Keratinocyte (primary cell): ENCODE results near the gene CDKAL1. TPM values are rescaled to one million over a fixed set of nuclear protein-coding genes. Genes with fewer than 3 reads are reported as not detected.

Source experiments
- DNase-seq: peaks from one replicate; pipeline ENCODE4 v3.0.0-alpha.2; 2011; ENCODE audit warnings: low read depth, missing footprints, low spot score
- FAIRE-seq: peaks from 2 replicates; lab custom pipeline; 2011; peaks lifted over from hg19 to GRCh38; lab: Jason Lieb, UNC
- H2AFZ ChIP-seq: 2 replicates; pipeline ENCODE4 v1.6.0; 2012; ENCODE audit warnings: low read length, control low read depth, inconsistent platforms; ENCODE audit not compliant: control insufficient read depth
- H3K27ac ChIP-seq: 2 replicates; pipeline ENCODE4 v1.5.1; 2011; ENCODE audit warnings: low read length; ENCODE audit not compliant: control insufficient read depth, insufficient read depth
- H3K27me3 ChIP-seq: 3 replicates; pipeline ENCODE4 v1.6.0; 2011; ENCODE audit warnings: low read length; ENCODE audit not compliant: control insufficient read depth, insufficient read depth; ENCODE audit errors: extremely low read depth
- H3K36me3 ChIP-seq, 2 experiments: 2 replicates in 1 of 2; 3 replicates in 1 of 2; pipeline ENCODE4 v1.5.1; 2011; ENCODE audit warnings: low read length in 2 of 2, mild to moderate bottlenecking in 1 of 2; ENCODE audit not compliant: control insufficient read depth in 2 of 2, insufficient read depth in 2 of 2; ENCODE audit errors: extremely low read depth in 1 of 2
- H3K4me1 ChIP-seq: 3 replicates; pipeline ENCODE4 v1.5.1; 2011; ENCODE audit warnings: low read length; ENCODE audit not compliant: control insufficient read depth, insufficient read depth; ENCODE audit errors: extremely low read depth
- H3K4me2 ChIP-seq: 3 replicates; pipeline ENCODE4 v1.6.0; 2011; ENCODE audit warnings: low read depth, low read length; ENCODE audit not compliant: control insufficient read depth, insufficient read depth; ENCODE audit errors: extremely low read depth
- H3K4me3 ChIP-seq, 3 experiments: fragments of 200-600 bp in 1 of 3; sonication (generic) in 1 of 3; 2 replicates in 2 of 3; 3 replicates in 1 of 3; pipeline ENCODE4 v1.5.1; 2011 to 2016; ENCODE audit warnings: low read length in 3 of 3, mild to moderate bottlenecking in 3 of 3, control low read depth in 2 of 3, inconsistent platforms in 1 of 3, low read depth in 1 of 3, mixed read lengths in 1 of 3, mixed run types in 1 of 3, moderate library complexity in 1 of 3; ENCODE audit not compliant: control insufficient read depth in 2 of 3, insufficient read depth in 2 of 3; ENCODE audit errors: extremely low read depth in 1 of 3
- H3K79me2 ChIP-seq: 2 replicates; pipeline ENCODE4 v1.6.0; 2012; ENCODE audit warnings: low read length; ENCODE audit not compliant: control insufficient read depth, insufficient read depth
- H3K9ac ChIP-seq: 3 replicates; pipeline ENCODE4 v1.6.0; 2011; ENCODE audit warnings: low read length; ENCODE audit not compliant: control insufficient read depth, insufficient read depth; ENCODE audit errors: extremely low read depth
- H3K9me1 ChIP-seq: 3 replicates; pipeline ENCODE4 v1.6.0; 2011; ENCODE audit warnings: low read length; ENCODE audit not compliant: control insufficient read depth, insufficient read depth; ENCODE audit errors: extremely low read depth
- H3K9me3 ChIP-seq: 2 replicates; pipeline ENCODE4 v1.5.1; 2012; ENCODE audit warnings: low read depth, low read length; ENCODE audit not compliant: control insufficient read depth
- H4K20me1 ChIP-seq: 3 replicates; pipeline ENCODE4 v1.6.0; 2011; ENCODE audit warnings: low read length; ENCODE audit not compliant: control insufficient read depth, insufficient read depth; ENCODE audit errors: extremely low read depth
- EZH2 ChIP-seq: IDR thresholded peaks from one replicate; pipeline ENCODE4 v1.6.1; 2012; ENCODE audit warnings: inconsistent platforms, mild to moderate bottlenecking, low read length, moderate library complexity
- dilution Hi-C: fragments of 300-500 bp; cut with MboI; formaldehyde crosslinking; loops from one replicate; pipeline ENCODE4 v1.7.0; 2020; ENCODE audit warnings: low sequenced_read_pairs; ENCODE audit not compliant: extremely low pct_ligation_motif_present
- polyA plus RNA-seq, 5 experiments: library from polyadenylated mRNA; depleted of rRNA in 3 of 5; stranded (reverse) in 3 of 5; stranded (forward) in 1 of 5; unstranded in 1 of 5; fragments of >200 nt; gene quantifications; 1 replicate in 1 of 5; 2 replicates in 3 of 5; 3 replicates in 1 of 5; pipeline versions ENCODE4 v1.2.1 to v1.2.3, GENCODE V29; 2011 to 2012; ENCODE audit warnings: missing spikeins in 2 of 5, low read depth in 1 of 5, low replicate concordance in 1 of 5
- TF ChIP-seq, protein P1 (sequence below), 3 experiments: IDR thresholded peaks in 1 of 3; conservative IDR thresholded peaks in 1 of 3; optimal IDR thresholded peaks in 1 of 3; 2 replicates in 2 of 3; 3 replicates in 1 of 3; pipeline versions ENCODE3 to v1.5.1; 2011; ENCODE audit warnings: low read length in 3 of 3, mild to moderate bottlenecking in 3 of 3, moderate library complexity in 2 of 3, control low read depth in 1 of 3, inconsistent platforms in 1 of 3; ENCODE audit not compliant: insufficient read depth in 2 of 3; ENCODE audit errors: extremely low read depth in 1 of 3

CDKAL1 gene
- polyA plus RNA-seq, 1 donor (not counting 4 experiments of a cell fraction or from before 2014, with no cell fraction given) = 5.6 TPM

GRCh38 chr6:20688710-20689500 is 154.6 kb downstream of the CDKAL1 start:
- Histone ChIP-seq H2AFZ (no peak overlapping the region), H3K9ac (no peak overlapping the region), H3K9me3 (no peaks in the 10 kb centered on the region), H3K36me3 (no peaks in the 10 kb centered on the region), H3K9me1 (no peaks in the 10 kb centered on the region), H3K4me3 (no peak overlapping the region), H3K27me3 (no peaks in the 10 kb centered on the region), H3K79me2 (no peaks in the 10 kb centered on the region), H3K4me2 (no peak overlapping the region), H3K27ac (no peak overlapping the region), H3K4me1 (peaks cover 8% of the 10 kb centered on the region), H4K20me1 (no peaks in the 10 kb centered on the region)
- TF ChIP-seq, protein P1, sequence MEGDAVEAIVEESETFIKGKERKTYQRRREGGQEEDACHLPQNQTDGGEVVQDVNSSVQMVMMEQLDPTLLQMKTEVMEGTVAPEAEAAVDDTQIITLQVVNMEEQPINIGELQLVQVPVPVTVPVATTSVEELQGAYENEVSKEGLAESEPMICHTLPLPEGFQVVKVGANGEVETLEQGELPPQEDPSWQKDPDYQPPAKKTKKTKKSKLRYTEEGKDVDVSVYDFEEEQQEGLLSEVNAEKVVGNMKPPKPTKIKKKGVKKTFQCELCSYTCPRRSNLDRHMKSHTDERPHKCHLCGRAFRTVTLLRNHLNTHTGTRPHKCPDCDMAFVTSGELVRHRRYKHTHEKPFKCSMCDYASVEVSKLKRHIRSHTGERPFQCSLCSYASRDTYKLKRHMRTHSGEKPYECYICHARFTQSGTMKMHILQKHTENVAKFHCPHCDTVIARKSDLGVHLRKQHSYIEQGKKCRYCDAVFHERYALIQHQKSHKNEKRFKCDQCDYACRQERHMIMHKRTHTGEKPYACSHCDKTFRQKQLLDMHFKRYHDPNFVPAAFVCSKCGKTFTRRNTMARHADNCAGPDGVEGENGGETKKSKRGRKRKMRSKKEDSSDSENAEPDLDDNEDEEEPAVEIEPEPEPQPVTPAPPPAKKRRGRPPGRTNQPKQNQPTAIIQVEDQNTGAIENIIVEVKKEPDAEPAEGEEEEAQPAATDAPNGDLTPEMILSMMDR (optimal IDR thresholded peaks at IDR 0.05 in 1 of 3, IDR thresholded peaks at IDR 0.05 in 1 of 3, conservative IDR thresholded peaks at IDR 0.05 in 1 of 3; ENCODE audit: extremely low read depth in 1 of 3, insufficient read depth in 2 of 3, low read length in 3 of 3) = no peak
- no peak for TF ChIP-seq EZH2
- FAIRE-seq (no peak), DNase-seq (no peak)
- dilution Hi-C loops = no loop called here

DNA sequence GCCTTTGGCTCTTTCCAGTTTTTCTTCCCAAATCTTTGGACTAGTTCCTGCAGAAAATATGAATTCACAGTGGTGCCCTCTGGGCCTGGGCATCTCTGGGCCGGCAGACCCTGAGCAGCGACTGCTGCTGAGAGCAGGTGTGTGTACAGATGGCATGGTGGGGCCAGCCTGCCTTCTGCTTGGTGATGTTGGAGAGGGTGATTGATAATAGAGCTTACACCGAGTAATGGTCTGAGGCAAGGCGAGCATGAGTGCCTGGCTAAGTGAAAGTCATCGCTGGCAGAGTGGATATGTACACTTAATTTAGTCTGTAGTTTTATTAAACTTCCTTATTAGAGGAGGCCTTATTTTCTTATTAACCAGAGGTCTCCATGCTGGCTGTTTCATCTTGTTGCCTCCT is 156.9 kb downstream of the CDKAL1 start:
- Histone ChIP-seq H3K9ac (no peak overlapping the region), H3K4me2 (no peak overlapping the region), H3K4me3 (no peak overlapping the region), H3K9me1 (no peaks in the 10 kb centered on the region), H3K27ac (no peak overlapping the region), H3K4me1 (peaks cover 8% of the 10 kb centered on the region), H3K9me3 (no peaks in the 10 kb centered on the region), H3K36me3 (no peaks in the 10 kb centered on the region), H3K27me3 (no peaks in the 10 kb centered on the region), H3K79me2 (no peaks in the 10 kb centered on the region), H4K20me1 (no peaks in the 10 kb centered on the region), H2AFZ (no peak overlapping the region)
- DNase-seq = no peak
- TF ChIP-seq, protein P1 (optimal IDR thresholded peaks at IDR 0.05 in 1 of 3, IDR thresholded peaks at IDR 0.05 in 1 of 3, conservative IDR thresholded peaks at IDR 0.05 in 1 of 3; ENCODE audit: extremely low read depth in 1 of 3, insufficient read depth in 2 of 3, low read length in 3 of 3) = no peak
- TF ChIP-seq EZH2 = no peak
- dilution Hi-C loops = no loop called here
- no peak for FAIRE-seq
